Colonic mucosa (tissue), 4 donors: Measurements from ENCODE around the gene SMTN. TPM values are rescaled to one million over a fixed set of nuclear protein-coding genes. Genes with fewer than 3 reads are reported as not detected.
A peak's percentile ranks its signal among the peaks of the same experiment; 100 is the strongest.

ENCODE experiments used
- DNase-seq: peaks from one replicate; pipeline ENCODE4 v3.0.0-alpha.2; 2020
- H3K27ac ChIP-seq: fragments of 200-600 bp; one replicate; pipeline ENCODE4 v1.8.0; 2021
- H3K27me3 ChIP-seq: fragments of 200-600 bp; one replicate; pipeline ENCODE4 v1.8.0; 2021
- H3K36me3 ChIP-seq: fragments of 200-600 bp; one replicate; pipeline ENCODE4 v1.8.0; 2021
- H3K4me1 ChIP-seq: fragments of 200-600 bp; one replicate; pipeline ENCODE4 v1.8.0; 2021; ENCODE audit warnings: mild to moderate bottlenecking
- H3K4me3 ChIP-seq: fragments of 200-600 bp; one replicate; pipeline ENCODE4 v1.8.0; 2021
- H3K9ac ChIP-seq, 2 donors: one replicate each; pipeline ENCODE4 v1.7.0; 2013; ENCODE audit warnings: control low read depth in 2 of 2, low read depth in 2 of 2, low read length in 2 of 2
- H3K9me3 ChIP-seq: fragments of 200-600 bp; one replicate; pipeline ENCODE4 v1.8.0; 2021
- intact Hi-C: fragments of 100-400 bp; cut with DNase I; formaldehyde crosslinking; loops from one replicate; pipeline ENCODE4 v1.14.1; 2022
- total RNA-seq, 2 donors: library from RNA; stranded (reverse); fragmentation: NEBNext Ultra II Directional in 1 of 2; extraction: Animal tissue kit (Norgen Biotek cat#: 25700) in 1 of 2; gene quantifications; one replicate each; pipeline ENCODE4 v1.2.1, GENCODE V29; 2021
- TF ChIP-seq, protein P1 (sequence below): fragments of 200-600 bp; IDR thresholded peaks from one replicate; pipeline ENCODE4 v1.8.0; 2022; ENCODE audit warnings: antibody characterized with exemption, mild to moderate bottlenecking
- donor health status: healthy.
- donor health status: DM: no; HTN: no; CAD: no.
- donor health status: DM: no; HTN: no; CAD: no.

The SMTN gene
- total RNA-seq, 2 donors from 2014 or later, result 152 to 159 TPM

GRCh38 chr22:31120230-31120629 is 39.1 kb downstream of the SMTN start:
- H3K27ac ChIP-seq, result no peak overlapping the region
- no peaks in the 10 kb centered on the region for H3K36me3 ChIP-seq
- H3K9me3 ChIP-seq, result no peaks in the 10 kb centered on the region
- no peak overlapping the region for H3K9ac ChIP-seq
- no peak for DNase-seq
- H3K4me3 ChIP-seq, result no peak overlapping the region
- H3K4me1 ChIP-seq, result peaks cover 8% of the 10 kb centered on the region
- TF ChIP-seq, protein P1, sequence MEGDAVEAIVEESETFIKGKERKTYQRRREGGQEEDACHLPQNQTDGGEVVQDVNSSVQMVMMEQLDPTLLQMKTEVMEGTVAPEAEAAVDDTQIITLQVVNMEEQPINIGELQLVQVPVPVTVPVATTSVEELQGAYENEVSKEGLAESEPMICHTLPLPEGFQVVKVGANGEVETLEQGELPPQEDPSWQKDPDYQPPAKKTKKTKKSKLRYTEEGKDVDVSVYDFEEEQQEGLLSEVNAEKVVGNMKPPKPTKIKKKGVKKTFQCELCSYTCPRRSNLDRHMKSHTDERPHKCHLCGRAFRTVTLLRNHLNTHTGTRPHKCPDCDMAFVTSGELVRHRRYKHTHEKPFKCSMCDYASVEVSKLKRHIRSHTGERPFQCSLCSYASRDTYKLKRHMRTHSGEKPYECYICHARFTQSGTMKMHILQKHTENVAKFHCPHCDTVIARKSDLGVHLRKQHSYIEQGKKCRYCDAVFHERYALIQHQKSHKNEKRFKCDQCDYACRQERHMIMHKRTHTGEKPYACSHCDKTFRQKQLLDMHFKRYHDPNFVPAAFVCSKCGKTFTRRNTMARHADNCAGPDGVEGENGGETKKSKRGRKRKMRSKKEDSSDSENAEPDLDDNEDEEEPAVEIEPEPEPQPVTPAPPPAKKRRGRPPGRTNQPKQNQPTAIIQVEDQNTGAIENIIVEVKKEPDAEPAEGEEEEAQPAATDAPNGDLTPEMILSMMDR, result no peak
- intact Hi-C loops, result no loop called here
- H3K27me3 ChIP-seq, result no peaks in the 10 kb centered on the region

DNA sequence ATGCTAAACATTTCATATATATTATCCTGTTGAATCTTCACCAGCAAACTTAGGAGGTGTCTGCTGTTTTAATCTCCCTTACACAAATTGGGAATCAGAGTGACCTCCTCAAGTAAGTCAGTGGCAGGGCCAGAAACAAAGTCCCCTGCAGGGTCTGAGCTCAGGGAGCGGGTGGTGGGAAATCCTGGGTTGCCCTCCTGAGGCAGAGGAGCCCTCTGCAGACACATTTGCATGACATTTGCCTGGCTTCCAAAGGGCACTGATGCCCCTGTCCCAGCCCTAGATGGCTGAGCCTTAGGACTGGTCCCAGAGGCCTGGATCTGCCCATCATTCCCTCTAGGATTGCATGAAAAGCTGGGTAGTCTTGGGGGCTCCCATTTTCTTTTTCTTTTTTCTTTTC is 39.5 kb downstream of the SMTN start:
- Histone ChIP-seq H3K4me1 (peaks cover 8% of the 10 kb centered on the region), H3K27me3 (no peaks in the 10 kb centered on the region), H3K36me3 (no peaks in the 10 kb centered on the region), H3K9ac (no peak overlapping the region), H3K9me3 (no peaks in the 10 kb centered on the region), H3K4me3 (no peak overlapping the region), H3K27ac (no peak overlapping the region)
- TF ChIP-seq, protein P1, result no peak
- intact Hi-C loops, result no loop called here
- no peak for DNase-seq

GRCh38 chr22:31121403-31121802 is 40.3 kb downstream of the SMTN start:
- intact Hi-C loops, result no loop called here
- TF ChIP-seq, protein P1, result no peak
- Histone ChIP-seq H3K27me3 (no peaks in the 10 kb centered on the region), H3K36me3 (no peaks in the 10 kb centered on the region), H3K27ac (no peak overlapping the region), H3K9ac (peak overlapping the region in 1 of 2 donors; percentile 80), H3K4me1 (peaks cover 8% of the 10 kb centered on the region), H3K9me3 (no peaks in the 10 kb centered on the region), H3K4me3 (no peak overlapping the region)
- DNase-seq, result no peak

GRCh38 chr22:31122196-31122531 is 41.0 kb downstream of the SMTN start:
- H3K9me3 ChIP-seq, result no peaks in the 10 kb centered on the region
- H3K4me3 ChIP-seq, result no peak overlapping the region
- peaks cover 8% of the 10 kb centered on the region for H3K4me1 ChIP-seq
- peak overlapping the region; percentile 74 for H3K27ac ChIP-seq
- H3K9ac ChIP-seq, result peak overlapping the region; percentile 50 to 80
- H3K27me3 ChIP-seq, result no peaks in the 10 kb centered on the region
- H3K36me3 ChIP-seq, result no peaks in the 10 kb centered on the region
- DNase-seq, result no peak
- TF ChIP-seq, protein P1, result no peak
- intact Hi-C loops, result no loop called here

- no peaks in the 10 kb centered on the region for H3K36me3 ChIP-seq
- no peaks in the 10 kb centered on the region for H3K27me3 ChIP-seq
- peak within 1 kb of the TSS; percentile 74 for H3K27ac ChIP-seq
- intact Hi-C loops, result no loop called here
- H3K9me3 ChIP-seq, result no peaks in the 10 kb centered on the region
- H3K9ac ChIP-seq, result peak within 1 kb of the TSS; percentile 80 to 81
- H3K4me3 ChIP-seq, result peak within 1 kb of the TSS; percentile 38
- TF ChIP-seq, protein P1, result no peak
- H3K4me1 ChIP-seq, result peaks cover 8% of the 10 kb centered on the region
- peak; percentile 84 for DNase-seq
Measured at GRCh38 chr22:31122532-31123291, 41.6 kb downstream of the SMTN start, which contains the start of gene INPP5J. INPP5J (plus strand) TSS chr22:31122966; CDS start chr22:31123015, 49 bp downstream.
